Jurkat, Clone E6-1 (cell line): ENCODE data around the gene SLC39A1.
A peak's percentile ranks its signal among the peaks of the same experiment; 100 is the strongest.

ENCODE experiments used
- DNase-seq: peaks from one replicate; pipeline ENCODE4 v3.0.0-alpha.2; 2011; ENCODE audit warnings: low read depth, low spot score
- H3K4me3 ChIP-seq: 2 replicates; pipeline ENCODE4 v1.5.1; 2011; ENCODE audit warnings: mild to moderate bottlenecking, low read length, control low read depth, moderate library complexity

Gene SLC39A1

DNA sequence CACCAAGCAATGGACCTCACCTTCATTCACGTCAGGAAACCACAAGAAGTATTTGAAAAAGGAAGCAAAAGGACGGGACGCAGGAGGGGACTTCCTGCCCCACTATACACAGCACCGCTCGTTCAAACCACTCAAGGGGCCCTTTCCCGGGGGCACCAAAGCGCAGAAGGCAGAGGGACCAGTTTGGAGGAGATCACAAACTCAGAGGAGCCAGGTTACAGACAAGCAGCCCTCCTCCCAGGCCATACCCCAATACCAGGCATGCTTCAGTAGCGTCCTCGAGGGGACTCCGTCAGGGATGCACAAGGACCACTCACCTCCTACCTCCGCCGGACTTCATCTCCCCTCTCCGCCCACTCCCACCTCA lies 5.6 kb downstream of the SLC39A1 start:
- no peak for DNase-seq
- peak overlapping the region; percentile 95 for H3K4me3 ChIP-seq

- no peak for DNase-seq
- H3K4me3 ChIP-seq: peak overlapping the region; percentile 95
These were observed 6.2 kb downstream of the SLC39A1 start for GRCh38 chr1:153956997-153957715.

DNA sequence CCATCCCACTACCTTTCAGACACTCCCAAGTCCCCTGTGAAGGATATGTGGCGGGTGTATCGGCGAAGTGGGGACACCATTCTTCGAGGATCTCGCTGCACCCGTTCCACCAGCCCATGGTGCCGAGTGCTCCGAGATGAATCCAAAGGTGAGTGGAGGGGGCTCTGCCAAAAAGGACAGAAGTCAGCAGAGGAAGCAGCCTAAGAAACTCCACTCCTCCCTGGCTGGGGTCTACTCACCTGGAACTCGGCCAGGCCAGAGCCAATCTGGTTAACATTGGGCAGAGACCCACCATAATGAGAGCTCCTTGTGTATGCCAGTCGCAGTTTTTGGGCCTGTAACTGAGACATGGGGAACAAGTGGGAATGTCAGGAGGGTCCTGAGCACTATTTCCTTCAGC lies 8.5 kb downstream of the SLC39A1 start:
- no peak overlapping the region for H3K4me3 ChIP-seq
- no peak for DNase-seq

DNA sequence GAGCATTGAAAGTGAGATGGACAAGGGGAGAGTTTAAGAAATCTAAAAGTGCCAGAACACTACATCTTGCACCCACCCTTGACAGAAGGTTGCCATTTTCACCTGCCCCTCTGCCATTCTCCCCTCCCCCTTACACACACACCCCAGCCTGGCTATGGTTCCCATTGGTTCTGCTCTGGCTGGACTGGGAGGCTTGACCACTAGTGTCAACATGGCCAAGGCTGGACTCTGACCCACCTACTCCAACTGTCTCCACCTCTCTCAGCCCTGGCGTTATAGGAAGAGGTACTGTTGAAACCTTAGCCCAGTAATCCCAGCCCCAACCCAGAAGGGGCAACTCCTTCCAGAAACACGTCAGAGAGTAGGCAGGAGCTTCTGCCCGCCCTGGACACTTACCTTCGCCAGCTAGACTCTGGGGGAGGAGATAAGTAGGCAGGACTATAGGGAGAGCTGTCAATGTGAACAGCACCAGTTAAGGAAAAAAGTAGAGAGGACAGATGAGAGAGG lies 9.4 kb downstream of the SLC39A1 start:
- DNase-seq: no peak
- H3K4me3 ChIP-seq: no peak overlapping the region

DNA sequence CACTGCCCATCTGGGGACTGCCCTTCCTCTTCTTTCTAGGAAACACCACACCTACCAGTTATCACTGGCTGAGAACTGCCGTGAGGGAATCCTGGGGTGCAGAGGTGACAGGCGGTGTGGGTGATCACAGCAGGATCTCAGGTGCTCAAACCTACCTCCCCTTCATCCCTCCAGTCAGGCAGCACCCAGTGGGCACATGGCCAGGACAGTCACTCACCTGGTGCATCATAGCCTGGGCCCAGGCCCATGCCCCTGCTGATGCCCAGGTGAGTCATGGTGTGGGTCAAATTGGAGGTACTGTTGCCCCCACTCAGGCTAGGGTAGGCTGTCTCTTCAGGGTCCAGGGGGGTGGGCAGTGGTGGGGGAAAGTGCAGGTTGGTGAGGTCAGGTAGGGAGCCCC lies 11.5 kb downstream of the SLC39A1 start:
- DNase-seq: no peak
- no peak overlapping the region for H3K4me3 ChIP-seq

- no peak overlapping the region for H3K4me3 ChIP-seq
- no peak for DNase-seq
These were observed 12.2 kb downstream of the SLC39A1 start for GRCh38 chr1:153951183-153951582.

- DNase-seq: no peak
- H3K4me3 ChIP-seq: peak within 1 kb of the TSS; percentile 65
These were observed 16.6 kb downstream of the SLC39A1 start, which contains the start of gene DENND4B for GRCh38 chr1:153946622-153947241. Gene DENND4B, minus strand, starts transcription at chr1:153946718. Its CDS starts 2,344 bp downstream, at chr1:153944374.

DNA sequence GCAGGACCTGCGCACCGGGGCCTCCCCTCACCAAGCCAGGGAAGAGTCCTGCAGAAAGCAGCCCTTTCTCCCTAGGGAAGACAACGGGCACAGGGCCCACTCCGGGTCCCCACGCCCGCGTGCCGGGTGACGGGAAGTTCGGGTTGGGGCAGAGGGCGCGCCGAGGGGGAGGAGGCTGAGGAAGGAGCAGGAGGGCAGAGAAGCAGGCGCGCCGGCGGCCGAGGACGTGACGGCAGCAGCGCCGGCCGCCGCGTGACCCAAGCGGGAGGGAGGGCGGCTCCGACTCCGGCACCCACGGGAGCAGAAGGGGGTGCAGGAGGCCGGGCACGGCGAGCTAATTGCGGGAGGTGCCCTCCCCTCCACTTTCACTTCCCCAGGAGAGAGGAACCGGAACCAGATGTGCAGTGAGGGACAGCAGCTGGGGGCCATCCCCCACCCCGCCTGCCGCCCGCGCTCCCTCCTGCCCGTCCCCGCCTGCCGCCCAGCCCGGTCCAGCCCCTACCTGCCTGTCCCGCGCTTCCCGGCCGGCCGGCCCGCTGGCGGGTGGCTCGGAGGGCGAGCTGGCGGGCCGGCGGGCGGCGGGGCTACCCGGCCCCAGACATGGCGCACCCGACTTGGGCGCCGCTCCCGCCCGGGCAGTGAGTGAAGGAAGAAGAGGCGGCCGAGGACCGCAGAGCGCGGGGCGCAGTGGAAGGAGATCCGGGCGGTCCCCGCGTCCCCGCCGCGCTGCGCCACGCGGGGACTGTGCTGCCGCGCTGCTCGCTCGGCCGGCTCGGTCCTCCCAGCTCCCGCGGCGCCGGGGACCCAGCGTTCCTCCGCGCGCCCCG lies 17.3 kb downstream of the SLC39A1 start:
- DNase-seq: no peak
- peak overlapping the region; percentile 65 for H3K4me3 ChIP-seq

GRCh38 chr1:153945131-153945794 lies 18.1 kb downstream of the SLC39A1 start:
- DNase-seq: peak; percentile 80
- H3K4me3 ChIP-seq: peak overlapping the region; percentile 65

DNA sequence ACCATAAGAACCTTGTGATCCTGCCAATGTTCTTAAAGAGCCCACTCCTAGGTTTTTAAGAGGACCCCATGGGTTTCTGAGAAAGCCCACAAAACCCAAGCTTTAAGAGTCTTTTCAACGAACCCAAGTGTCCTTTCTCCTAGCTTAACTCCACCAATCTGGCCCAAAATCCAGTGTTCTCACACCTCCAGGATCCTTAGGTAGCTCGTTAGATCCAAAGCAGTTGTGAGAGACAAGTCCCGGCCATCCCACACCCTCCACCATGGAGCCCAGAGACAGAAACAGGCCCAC lies 18.6 kb downstream of the SLC39A1 start:
- DNase-seq: no peak
- peak overlapping the region; percentile 65 for H3K4me3 ChIP-seq

DNA sequence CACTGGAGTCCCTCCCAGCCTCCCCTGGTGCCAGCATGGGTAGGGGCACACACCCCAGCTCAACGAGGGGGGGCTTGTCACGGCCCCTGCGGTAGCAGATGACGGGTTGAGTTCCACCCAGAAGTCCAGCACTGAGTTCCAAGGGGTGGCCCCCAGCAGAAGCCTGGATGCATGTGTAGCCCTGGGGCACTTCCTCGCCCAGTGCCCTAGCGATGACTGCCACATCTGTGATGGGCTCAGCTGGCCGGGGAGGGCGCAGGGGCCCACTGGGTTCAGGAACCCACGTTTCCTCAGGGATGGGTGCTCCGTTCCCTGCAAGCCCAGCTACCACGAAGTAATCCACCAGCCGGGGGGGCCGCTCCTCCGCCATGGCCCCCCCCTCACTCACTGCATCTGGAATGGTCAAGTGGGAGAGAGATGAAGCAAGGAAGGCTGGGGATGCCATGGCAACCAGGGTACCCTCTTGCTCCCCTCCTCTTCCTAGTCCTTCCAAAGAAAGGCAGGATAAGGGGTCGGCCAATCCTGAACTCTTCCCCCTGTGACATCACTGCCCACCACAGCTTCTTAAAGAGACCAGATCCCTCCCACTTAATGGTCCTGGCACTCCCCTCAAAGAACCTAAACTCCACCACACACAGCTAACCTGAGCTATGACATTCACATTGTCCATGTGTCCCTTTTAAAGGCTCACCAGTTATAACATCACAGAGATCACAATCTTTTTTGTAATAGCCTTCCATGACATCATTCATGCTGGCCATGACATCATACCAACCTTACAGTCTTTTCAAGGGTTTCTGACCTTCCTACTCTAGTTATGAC lies 19.1 kb downstream of the SLC39A1 start:
- DNase-seq: no peak
- peak overlapping the region; percentile 65 for H3K4me3 ChIP-seq

DNA sequence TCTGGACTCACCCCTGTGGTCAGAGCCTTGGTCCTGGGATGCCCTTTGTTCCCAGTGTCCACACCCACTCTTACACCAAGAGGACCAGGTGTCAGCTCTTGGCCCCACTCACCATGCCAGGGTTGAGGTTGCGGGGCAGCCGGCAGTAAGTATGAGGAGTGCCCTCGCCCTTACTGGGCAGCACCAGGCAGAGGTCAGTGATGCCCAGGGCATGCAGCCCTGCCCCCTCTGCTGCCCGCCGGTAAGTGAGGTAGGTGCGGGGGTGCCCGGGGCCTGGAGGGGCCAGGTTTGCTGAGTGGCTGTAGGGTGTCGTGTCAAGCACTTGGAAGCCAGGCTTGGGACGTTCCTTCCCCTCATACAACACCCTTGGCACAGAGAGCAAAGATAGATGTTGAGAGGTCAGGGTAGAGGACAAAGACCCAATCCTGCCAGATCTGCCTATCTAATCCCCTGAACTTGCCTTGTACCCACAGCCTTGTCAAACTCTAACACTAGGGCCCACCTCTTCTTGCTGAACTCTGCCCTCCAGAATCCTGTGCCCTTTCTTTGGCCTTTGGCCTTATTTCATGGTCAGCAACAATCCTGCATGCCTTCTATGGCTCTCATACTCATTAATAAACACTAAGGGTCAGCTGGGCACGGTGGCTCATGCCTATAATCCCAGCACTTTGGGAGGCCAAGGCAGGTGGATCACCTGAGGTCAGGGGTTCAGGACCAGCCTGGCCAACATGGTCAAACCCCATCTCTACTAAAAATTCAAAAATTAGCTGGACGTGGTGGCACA lies 20.4 kb downstream of the SLC39A1 start:
- no peak overlapping the region for H3K4me3 ChIP-seq
- DNase-seq: no peak

- no peak for DNase-seq
- H3K4me3 ChIP-seq: no peak overlapping the region
These were observed 21.3 kb downstream of the SLC39A1 start for GRCh38 chr1:153941826-153942725.

DNA sequence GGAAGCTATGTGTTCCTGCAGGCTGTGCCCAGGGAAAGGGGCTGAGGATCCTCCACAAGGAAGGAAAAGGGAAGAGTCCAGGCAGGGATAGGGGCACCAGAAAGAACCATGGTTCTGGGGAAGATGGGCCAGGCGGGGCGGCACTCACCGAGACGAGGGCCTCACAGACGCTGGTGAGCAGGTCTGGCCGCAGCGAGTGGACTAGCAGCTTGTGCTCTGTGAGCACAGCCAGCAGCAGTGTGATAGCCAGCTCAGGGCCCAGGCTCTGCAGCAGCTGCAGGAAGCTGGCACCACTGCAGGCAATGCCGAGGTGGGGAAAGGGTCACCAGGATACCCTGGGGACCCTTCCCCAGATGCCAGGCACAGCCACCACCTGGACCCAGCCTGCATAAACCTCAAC lies 22.6 kb downstream of the SLC39A1 start:
- H3K4me3 ChIP-seq: no peak overlapping the region
- no peak for DNase-seq

- DNase-seq: no peak
- H3K4me3 ChIP-seq: no peak overlapping the region
These were observed 23.9 kb downstream of the SLC39A1 start for GRCh38 chr1:153939476-153939875.

DNA sequence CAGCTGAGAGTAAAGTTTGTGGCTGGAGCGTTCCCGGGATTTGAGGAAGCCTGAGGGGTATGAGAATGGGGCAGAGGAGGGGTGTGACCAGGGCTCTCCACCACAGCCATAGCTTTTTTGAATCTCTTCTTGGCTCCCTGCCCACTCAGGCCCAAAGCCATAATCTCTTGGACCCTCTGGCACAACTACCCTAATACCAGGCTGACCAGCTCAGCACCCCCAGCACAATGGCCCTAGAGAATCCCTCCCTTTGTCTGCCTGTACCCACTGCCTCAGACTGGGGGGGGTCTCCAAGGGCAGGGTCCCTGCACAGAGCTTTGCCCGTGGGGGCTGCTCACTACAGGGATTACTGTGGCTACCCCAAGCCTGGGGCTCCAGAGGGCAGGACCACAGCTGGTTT lies 24.3 kb downstream of the SLC39A1 start:
- DNase-seq: no peak
- no peak overlapping the region for H3K4me3 ChIP-seq

DNA sequence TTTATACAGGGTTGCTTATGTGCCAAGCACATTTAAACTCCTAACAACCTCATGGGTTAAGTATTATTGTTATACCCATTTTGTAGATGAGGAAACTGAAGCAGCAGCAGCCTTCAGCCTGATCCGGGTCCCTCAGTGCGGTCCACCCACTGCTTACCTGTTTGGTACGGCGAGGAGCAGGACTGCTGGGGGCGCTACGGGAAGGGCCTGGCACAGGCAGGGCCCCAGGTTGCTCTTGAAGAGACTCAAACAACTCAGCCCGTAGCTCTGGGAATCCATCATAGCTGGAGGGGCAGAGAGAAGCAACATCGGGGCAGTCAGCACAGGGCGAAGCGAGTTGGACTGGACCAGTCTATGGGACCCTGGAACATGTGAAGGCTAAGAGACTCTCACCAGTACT lies 26.0 kb downstream of the SLC39A1 start:
- DNase-seq: no peak
- H3K4me3 ChIP-seq: no peak overlapping the region
